SW480 (cell line): ENCODE results near the gene EPS15.
"Not testable (repeated sequence)": the region's sequence is repeated elsewhere in the genome, so short reads cannot be mapped to it uniquely, and the experiment has no call there.

ENCODE experiments used
- DNase-seq: peaks from one replicate; pipeline ENCODE4 v3.0.0-alpha.2; 2016; ENCODE audit warnings: low spot score

Gene EPS15

GRCh38 chr1:51515312-51515960 lies 3.6 kb downstream of the EPS15 start:
- DNase-seq: no peak

GRCh38 chr1:51514733-51515132 lies 4.3 kb downstream of the EPS15 start:
- DNase-seq: no peak

- DNase-seq: no peak
These were observed 6.5 kb downstream of the EPS15 start for GRCh38 chr1:51512606-51513005.

GRCh38 chr1:51512120-51512519 lies 6.9 kb downstream of the EPS15 start:
- no peak for DNase-seq

DNA sequence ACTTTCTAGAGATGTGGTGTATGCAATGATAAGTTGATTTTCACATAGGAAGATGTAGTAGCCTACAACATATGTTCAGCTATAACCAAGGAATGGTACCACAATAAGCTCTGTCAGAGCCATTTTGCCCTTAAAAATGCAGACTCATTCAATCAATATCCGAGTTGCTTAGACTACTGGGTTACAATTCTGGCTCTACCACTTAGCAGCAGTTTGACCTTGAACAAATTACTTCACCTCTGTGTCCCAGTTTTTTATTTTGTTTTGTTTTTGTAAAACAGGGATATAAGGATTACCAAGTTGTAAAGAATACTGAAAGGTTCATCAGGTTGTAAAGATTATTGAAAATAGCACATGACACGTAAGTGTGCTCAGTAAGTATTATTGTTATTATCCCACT lies 9.3 kb downstream of the EPS15 start:
- no peak for DNase-seq

DNA sequence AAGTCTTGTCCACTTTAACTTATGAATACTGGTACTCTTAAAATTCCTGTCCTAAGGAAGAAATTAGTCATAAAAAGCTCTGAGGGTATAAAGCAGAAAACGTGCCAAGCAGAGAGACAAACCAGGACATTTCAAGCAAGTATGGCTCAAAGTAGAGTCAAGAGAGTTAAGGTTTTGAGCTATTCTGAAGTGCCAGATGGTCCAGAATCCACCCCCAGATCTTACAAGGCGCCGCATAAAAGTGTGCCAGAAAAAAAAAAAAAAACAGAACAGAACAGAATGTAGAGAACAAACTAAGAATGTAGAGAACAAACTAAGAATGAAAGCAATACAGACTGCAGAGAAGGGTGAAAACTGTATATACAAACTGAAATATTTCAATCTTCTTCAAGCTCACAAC lies 12.5 kb downstream of the EPS15 start:
- no peak for DNase-seq

DNA sequence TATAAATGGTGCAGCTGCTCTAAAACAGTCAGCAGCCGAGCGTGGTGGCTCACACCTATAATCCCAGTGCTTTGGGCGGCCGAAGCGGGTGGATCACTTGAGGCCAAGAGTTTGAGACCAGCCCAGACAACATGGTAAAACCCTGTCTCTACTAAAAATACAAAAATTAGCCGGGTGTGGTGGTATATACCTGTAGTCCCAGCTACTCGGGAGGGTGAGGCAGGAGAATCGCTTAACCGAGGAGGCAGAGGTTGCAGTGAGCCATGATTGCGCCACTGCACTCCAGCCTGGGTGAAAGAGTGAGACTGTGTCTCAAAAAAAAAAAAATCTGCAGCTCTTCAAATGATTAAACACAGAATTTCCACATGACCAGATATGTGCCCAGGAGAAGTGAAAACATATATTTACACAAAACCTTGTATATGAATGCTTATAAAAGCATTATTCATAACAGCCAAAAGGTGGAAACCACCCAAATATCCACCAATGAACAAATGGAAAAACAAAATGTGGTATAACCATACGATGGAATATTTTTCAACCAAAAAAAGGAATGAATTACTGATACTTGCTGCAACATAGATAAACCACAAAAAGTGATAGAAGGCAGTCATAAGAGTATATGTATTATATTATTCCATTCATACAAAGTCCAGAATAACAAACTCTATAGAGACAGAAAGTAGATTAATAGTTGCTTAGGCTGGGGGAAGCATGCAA lies 14.1 kb downstream of the EPS15 start:
- DNase-seq: no peak

- not testable (repeated sequence) for DNase-seq
These were observed 17.8 kb downstream of the EPS15 start for GRCh38 chr1:51501218-51501630.

DNA sequence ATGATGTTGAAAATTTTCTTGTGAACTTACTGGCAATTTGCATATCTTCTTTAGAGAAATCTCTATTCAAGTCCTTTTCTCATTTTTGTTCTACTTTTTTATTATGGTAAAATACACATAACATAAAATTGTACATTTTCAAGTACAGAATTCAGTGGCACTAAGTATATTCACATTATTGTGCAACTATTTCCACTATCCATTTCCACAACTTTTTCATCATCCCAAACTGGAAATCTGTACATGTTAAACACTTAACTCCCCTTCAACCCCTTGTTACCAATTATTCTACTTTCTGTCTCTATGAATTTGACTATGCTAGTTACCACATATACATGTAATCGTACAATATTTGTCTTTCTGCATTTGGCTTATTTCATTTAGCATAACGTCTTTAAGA lies 19.4 kb downstream of the EPS15 start:
- no peak for DNase-seq

- no peak for DNase-seq
These were observed 20.1 kb downstream of the EPS15 start for GRCh38 chr1:51498924-51499323.

GRCh38 chr1:51497340-51497739 lies 21.7 kb downstream of the EPS15 start:
- no peak for DNase-seq

DNA sequence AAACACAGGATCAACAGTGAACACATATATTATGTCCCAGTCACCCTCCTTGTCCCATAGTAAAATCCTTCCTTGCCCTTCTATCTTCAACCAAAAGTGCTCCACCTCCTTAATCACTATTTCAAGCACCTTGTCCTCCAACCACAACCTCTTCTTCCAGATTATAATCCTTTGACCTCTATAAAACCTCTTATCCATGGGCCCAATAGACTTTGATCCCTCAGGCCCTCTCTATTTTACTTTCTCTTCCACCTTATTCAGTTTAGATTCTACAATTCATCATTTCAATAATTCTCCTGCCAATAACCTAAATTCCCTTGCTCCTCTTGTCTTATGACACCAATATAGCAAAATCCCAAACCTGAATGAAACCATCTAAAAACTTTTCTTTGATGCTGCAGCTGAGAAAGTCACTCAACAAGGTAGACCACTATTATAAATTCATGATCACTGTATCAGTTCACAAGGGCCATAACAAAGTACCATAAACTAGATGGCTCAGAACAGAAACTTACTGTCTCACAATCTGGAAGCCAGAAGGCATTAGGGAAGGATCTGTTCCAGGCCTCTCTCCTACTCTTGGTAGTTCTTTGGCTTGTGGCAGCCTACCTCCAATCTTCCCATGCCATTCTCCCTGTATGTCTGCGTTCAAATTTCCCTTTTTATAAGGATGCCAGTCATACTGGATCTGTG lies 24.8 kb downstream of the EPS15 start:
- DNase-seq: no peak

DNA sequence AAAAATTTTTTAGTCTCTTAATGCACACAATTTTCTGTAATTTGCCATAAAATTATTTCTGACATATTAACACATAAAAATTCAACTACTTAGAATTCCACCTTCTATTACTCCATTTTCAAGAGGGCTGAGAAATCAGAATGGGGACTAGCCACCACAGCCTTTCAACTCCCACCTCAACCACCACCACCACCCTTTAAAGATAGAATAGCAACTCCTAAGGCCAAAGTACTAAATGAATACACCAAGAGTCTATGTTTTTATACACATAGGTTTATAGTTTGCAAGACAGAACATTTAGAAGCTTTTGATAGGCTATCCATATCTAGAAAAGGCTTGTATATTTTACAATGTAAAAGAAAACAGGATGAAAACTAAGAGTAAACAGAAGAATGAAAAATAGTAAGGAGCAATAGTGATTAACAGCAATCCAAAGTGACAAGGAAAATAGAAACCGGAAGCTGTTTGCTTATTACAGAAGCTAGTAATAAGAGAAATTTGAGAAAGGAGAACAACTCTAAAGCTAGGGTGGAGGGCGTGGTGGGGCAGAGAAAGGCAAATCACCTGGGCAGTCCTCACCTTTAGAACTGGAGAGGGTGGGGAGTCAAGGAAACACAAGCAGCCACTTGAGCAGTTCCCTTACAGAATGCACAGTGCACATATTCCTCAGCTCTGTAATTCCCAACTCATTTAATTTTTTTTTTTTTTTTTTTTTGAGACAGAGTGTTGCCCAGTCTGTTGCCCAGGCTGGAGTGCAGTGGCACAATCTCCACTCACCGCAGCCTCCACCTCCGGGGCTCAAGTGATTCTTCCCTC lies 27.7 kb downstream of the EPS15 start:
- no peak for DNase-seq

DNA sequence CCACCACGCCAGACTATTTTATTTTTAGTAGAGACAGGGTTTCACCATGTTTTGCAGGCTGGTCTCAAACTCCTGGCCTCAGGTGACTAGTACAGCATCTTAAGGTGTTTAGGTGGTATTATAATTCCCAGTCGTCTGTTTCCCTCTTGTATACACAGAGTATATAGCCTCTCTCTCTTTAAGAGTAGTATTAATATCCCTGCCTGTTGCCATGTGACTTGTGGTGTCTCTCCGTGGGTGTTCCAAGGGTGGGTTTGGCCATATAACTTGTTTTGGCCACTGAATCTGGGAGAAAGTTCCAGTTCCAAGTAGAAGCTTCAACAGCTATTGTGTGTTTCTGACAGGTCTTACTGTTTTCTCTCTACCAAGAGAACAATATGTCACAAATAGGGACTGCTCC lies 29.6 kb downstream of the EPS15 start:
- no peak for DNase-seq

DNA sequence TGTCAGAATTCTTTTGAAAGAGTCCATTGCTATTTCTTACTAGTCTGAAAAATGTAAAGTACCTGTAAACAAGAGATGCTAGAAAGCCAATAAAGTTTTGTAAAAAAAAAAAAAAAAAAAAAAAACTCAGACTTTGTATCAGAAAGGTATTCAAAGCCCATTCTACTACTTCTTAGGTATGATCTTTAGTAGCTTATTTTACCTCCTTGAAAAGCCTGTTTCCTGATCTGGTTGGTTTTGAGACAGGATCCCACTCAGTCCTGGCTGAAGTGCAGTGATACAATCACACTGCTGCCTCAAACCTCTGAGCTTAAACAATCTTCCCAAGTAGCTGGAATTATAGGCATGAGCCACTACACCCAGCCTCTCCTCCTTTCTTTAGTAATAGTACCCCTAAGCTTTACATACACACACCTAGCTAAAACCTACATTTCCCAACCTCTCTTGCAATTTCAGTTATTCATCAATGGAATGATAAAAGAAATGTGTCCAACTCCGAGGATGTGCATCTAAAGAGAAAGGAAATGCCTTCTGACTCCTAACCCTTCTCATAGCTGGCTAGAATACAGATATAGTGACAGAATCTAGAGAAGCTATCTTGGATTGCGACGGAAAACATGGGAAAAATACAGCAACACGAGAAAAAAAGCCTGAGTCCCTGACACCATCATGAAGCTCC lies 30.6 kb downstream of the EPS15 start:
- no peak for DNase-seq

DNA sequence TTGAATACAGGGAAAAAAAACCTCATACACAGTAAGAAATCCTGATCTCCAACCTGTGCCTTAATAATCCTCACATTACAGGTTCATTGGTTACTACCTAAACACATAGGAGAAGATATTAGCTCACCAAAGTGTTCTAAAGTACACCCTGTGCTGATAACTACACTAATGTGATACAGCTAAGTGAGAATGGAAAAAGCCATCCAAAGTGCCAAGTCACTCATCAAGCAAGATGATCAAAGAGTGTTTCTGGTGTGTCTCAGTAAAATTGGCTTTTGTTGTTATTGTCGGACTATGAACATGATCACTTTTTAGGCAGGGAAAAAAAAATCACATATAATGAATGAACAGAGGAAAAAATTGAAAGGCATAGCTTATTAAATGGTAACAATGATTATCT lies 31.4 kb downstream of the EPS15 start:
- DNase-seq: no peak

- DNase-seq: peak; percentile 54
These were observed 34.5 kb downstream of the EPS15 start for GRCh38 chr1:51484591-51484990.

DNA sequence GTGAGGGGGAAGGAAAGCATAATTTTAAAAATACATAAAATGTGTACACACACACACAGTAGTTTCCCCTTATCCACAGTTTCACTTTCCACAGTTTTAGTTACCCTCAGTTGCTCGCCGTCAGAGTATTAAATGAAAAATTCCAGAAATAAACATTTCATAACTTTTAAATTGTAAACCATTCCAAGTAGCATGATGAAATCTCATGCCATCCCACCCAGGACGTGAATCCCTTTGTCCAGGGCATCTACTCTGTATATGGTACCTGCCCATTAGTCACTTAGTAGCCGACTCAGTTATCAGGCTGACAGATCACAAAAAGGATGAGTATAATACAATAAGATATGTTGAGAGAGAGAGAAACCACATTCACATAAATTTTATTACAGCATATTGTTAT lies 36.2 kb downstream of the EPS15 start:
- DNase-seq: no peak

- DNase-seq: not testable (repeated sequence)
These were observed 44.0 kb downstream of the EPS15 start for GRCh38 chr1:51474832-51475620.

DNA sequence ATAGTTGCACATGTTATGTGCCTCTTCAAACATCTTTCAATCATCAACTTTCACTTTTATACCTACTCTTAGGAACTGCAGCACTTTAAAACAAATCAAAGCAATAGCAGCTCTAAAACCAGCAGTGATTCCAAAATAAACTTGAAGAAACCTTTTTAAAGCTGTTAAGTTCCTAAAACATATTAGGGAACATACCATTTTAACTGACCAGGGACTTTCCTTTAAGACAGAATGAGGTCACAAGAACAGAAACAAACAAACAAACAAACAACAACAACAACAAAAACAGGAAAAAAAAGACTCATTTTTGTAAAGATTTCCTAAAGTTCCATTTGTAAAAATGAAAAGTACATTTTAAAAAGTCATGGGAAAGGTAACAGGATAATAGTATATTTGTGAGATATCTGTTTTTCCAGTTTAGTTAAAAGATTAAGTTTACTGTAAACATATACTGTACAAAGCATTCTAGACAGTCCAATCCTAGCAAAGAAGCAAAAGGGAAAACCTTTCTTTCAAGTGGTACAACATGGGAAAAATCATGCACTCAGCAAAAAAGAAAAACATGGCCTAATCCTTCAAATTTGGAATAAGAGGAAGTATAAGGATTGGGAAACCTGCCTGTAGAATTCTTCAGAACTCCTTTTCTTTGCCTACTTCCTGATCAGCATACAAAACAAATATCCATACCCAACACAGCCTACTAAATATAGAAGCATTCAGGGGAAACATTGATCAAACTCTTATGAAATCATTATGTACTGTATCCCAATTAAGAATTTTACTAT lies 45.5 kb downstream of the EPS15 start:
- DNase-seq: no peak
